PFSK-1 (cell line): ENCODE results near the gene SDK1.

Source experiments
- FOXP2 ChIP-seq: optimal IDR thresholded peaks from 2 replicates; pipeline ENCODE3; 2011; ENCODE audit warnings: borderline replicate concordance, control low read depth, inconsistent platforms; ENCODE audit not compliant: insufficient read depth; ENCODE audit errors: extremely low read length, extremely low read depth
- POLR2AphosphoS5 ChIP-seq: IDR thresholded peaks from 2 replicates; pipeline ENCODE4 v1.6.1; 2012; ENCODE audit warnings: low read depth, mild to moderate bottlenecking, control low read depth, low read length, moderate library complexity
- REST ChIP-seq, 2 experiments: IDR thresholded peaks; 2 replicates each; pipeline versions ENCODE4 v1.6.1 to v1.8.0; 2011 to 2012; ENCODE audit warnings: low read depth in 2 of 2, low read length in 2 of 2, control low read depth in 1 of 2, inconsistent platforms in 1 of 2, mild to moderate bottlenecking in 1 of 2, moderate library complexity in 1 of 2; ENCODE audit not compliant: insufficient read depth in 1 of 2
- SIN3A ChIP-seq: IDR thresholded peaks from 2 replicates; pipeline ENCODE4 v1.6.1; 2012; ENCODE audit warnings: mild to moderate bottlenecking, low read length, moderate library complexity, borderline replicate concordance; ENCODE audit not compliant: insufficient read depth
- TAF1 ChIP-seq: IDR thresholded peaks from 2 replicates; pipeline ENCODE4 v1.6.1; 2012; ENCODE audit warnings: low read length, control low read depth, borderline replicate concordance; ENCODE audit not compliant: insufficient read depth

The SDK1 gene

DNA sequence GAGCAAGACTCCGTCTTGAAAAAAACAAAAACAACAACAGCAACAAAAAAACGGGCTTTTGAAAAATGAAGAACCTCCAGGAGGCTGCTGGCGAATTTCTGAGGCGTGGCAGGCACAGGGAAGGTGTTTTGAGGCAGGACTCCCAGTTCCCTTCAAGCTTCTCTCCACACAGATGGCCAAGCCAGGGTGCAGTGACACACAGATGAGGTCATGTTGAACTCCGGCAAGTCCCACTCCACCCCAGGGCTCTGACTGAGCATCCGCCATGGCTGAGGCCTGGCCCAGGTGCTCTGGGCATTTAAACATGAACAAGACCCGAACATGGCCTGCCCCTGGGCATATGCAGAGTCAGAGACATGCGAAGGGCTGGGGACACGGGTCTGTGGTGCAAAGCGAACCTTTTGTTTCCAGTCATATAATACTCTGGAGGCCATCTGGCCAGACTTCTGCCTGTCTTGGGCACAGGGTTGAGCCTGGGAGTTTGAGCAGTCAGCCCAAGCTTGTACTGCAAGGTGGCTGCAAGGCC is 866.4 kb downstream of the SDK1 start:
- no peak for TF ChIP-seq TAF1
- TF ChIP-seq REST (IDR thresholded peaks at IDR 0.05; ENCODE audit: insufficient read depth in 1 of 2, low read depth in 2 of 2, low read length in 2 of 2) = no peak
- no peak for TF ChIP-seq POLR2AphosphoS5
- no peak for TF ChIP-seq SIN3A
- no peak for TF ChIP-seq FOXP2

DNA sequence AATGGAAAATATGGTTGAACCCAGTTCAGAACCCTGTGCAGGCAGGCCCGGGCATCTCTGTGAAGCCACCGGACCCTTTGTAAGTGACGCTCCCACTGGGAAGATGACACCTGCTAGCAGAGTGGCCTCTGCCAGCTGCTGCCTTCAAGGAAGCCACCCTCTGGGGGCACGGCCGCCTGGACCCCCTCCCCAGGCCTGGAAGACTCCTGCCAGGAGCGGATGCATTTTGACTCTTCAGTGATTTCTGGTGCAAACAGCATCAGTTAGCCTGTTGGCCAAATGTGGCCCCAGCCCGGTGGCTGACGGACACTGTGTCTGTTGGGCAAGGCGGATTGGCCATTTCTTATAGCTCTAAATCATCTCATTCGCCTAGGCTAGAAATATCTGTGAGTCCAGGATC is 867.0 kb downstream of the SDK1 start:
- TF ChIP-seq FOXP2 (no peak), REST (IDR thresholded peaks at IDR 0.05; ENCODE audit: insufficient read depth in 1 of 2, low read depth in 2 of 2, low read length in 2 of 2) (no peak), TAF1 (no peak), POLR2AphosphoS5 (no peak), SIN3A (no peak)

- TF ChIP-seq SIN3A = no peak
- TF ChIP-seq FOXP2 = no peak
- TF ChIP-seq REST (IDR thresholded peaks at IDR 0.05; ENCODE audit: insufficient read depth in 1 of 2, low read depth in 2 of 2, low read length in 2 of 2) = no peak
- no peak for TF ChIP-seq POLR2AphosphoS5
- no peak for TF ChIP-seq TAF1
These were observed 867.5 kb downstream of the SDK1 start for GRCh38 chr7:4168541-4168940.

GRCh38 chr7:4169455-4169854 is 868.4 kb downstream of the SDK1 start:
- TF ChIP-seq REST (IDR thresholded peaks at IDR 0.05; ENCODE audit: insufficient read depth in 1 of 2, low read depth in 2 of 2, low read length in 2 of 2) (no peak), POLR2AphosphoS5 (no peak), SIN3A (no peak), TAF1 (no peak), FOXP2 (no peak)
